Cardiac muscle cell (in vitro differentiated cells and primary cell): ENCODE results near the gene DYNC2LI1. TPM values are rescaled to one million over a fixed set of nuclear protein-coding genes. Genes with fewer than 3 reads are reported as not detected.
A peak's percentile ranks its signal among the peaks of the same experiment; 100 is the strongest.

Experiments
- DNase-seq, 2 donors: peaks; one replicate each; pipeline versions ENCODE4 v3.0.0 to v3.0.0-alpha.2; 2010 to 2017; ENCODE audit warnings: low read depth in 1 of 2, low spot score in 1 of 2
- H3K27ac ChIP-seq: fragments of 200-600 bp; sonication (generic); 2 replicates; pipeline ENCODE4 v1.5.1; 2016
- H3K27me3 ChIP-seq: fragments of 200-600 bp; sonication (generic); 2 replicates; pipeline ENCODE4 v1.6.0; 2016; ENCODE audit warnings: control low read depth
- H3K36me3 ChIP-seq: fragments of 200-600 bp; sonication (generic); 2 replicates; pipeline ENCODE4 v1.5.1; 2016; ENCODE audit warnings: control low read depth
- H3K4me1 ChIP-seq: fragments of 200-600 bp; sonication (generic); 2 replicates; pipeline ENCODE4 v1.8.1; 2017; ENCODE audit warnings: low read depth, mild to moderate bottlenecking, mixed run types
- H3K4me3 ChIP-seq: fragments of 200-600 bp; sonication (generic); 2 replicates; pipeline ENCODE4 v1.5.1; 2016; ENCODE audit warnings: mild to moderate bottlenecking
- H3K9me3 ChIP-seq: fragments of 200-600 bp; sonication (generic); 2 replicates; pipeline ENCODE4 v1.5.1; 2017; ENCODE audit warnings: low read depth, mild to moderate bottlenecking, control low read depth
- CTCF ChIP-seq: IDR thresholded peaks from 2 replicates; pipeline ENCODE4 v1.5.1; 2012; ENCODE audit warnings: low read depth, mild to moderate bottlenecking, low read length
- polyA plus RNA-seq: library from polyadenylated mRNA; unstranded; fragments of >200 nt; fragmentation: Nextera tagmentation; extraction: Ambion mirVana; gene quantifications from 2 replicates; pipeline ENCODE4 v1.2.1, GENCODE V29; 2016
- total RNA-seq: library from RNA; depleted of rRNA; stranded (reverse); fragments of >200 nt; gene quantifications from 2 replicates; pipeline ENCODE4 v1.2.3, GENCODE V29; 2016

The DYNC2LI1 gene
- total and polyA plus RNA-seq, 2 experiments from 2014 or later = 44.7 to 46.2 TPM

DNA sequence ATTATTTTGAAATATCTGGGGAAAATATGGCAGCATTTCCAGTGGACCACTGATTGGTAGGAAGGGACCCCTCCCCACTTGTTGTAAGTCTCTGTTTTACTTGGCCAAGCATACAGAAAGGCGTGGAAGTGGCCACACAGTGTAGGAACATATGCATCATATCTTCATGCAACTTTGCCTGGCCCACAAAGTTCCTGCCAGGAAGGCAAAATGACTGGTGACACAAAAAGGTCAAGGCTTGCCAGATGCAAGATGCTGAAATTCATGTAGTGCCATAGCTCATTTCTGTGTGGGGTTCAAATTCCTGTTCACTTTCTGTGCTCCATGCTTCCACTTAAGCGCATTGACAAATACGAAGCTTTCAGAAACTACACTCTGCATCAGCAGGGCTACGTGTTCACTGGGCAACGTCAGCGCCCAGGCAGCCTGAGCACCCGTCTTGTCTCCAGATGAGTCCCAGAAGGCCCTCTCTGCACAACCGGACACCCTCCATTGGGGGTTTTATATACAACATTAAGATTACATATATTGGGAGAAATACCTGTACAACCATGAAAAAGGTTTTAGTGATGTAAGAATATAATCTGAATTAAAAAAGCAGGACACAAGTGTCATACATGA is 3.6 kb downstream of the DYNC2LI1 start:
- H3K36me3 ChIP-seq = peaks cover 6% of the 10 kb centered on the region
- no peak for DNase-seq
- H3K27me3 ChIP-seq = no peaks in the 10 kb centered on the region
- H3K4me3 ChIP-seq = no peak overlapping the region
- H3K27ac ChIP-seq = no peak overlapping the region
- no peaks in the 10 kb centered on the region for H3K9me3 ChIP-seq
- peaks cover 6% of the 10 kb centered on the region for H3K4me1 ChIP-seq
- no peak for TF ChIP-seq CTCF

DNA sequence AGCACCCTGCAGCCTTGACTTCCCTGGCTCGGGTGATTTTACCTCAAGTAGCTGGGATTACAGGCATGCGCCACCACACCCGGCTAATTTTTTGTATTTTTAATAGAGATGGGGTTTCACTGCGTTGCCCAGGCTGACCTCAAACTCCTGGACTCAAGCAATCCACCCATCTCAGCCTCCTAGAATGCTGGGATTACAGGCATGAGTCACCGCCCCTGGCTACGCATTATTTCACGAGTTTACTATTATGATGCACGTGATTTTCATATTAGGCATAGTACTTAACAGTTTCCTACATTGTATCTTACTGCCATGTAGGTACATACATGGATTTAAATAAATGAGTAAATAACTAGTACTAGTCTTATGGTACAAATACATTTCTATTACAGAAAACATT is 4.4 kb downstream of the DYNC2LI1 start:
- Histone ChIP-seq H3K27me3 (no peaks in the 10 kb centered on the region), H3K9me3 (no peaks in the 10 kb centered on the region), H3K27ac (no peak overlapping the region), H3K4me1 (peaks cover 6% of the 10 kb centered on the region), H3K4me3 (no peak overlapping the region), H3K36me3 (peaks cover 6% of the 10 kb centered on the region)
- TF ChIP-seq CTCF = no peak
- no peak for DNase-seq

DNA sequence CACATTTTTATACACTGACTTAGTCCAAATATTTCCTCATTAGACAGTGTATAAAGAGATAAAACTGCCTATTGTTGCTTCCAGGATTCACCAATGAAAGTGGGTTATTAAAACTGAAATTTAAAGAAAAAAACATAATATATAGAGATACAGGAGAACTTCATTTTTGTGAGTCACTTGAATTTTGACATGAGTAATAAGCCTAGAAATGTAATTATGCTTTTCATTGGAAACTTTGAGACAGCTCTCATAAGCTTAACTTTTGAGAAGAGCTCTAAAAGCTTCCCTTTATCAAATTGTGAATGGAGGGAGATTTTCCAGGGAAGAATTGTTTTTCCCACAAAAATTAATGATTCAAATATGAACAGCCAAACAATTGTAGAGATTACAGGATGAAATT is 14.1 kb downstream of the DYNC2LI1 start:
- Histone ChIP-seq H3K36me3 (peaks cover 23% of the 10 kb centered on the region), H3K4me1 (no peaks in the 10 kb centered on the region), H3K27me3 (no peaks in the 10 kb centered on the region), H3K9me3 (no peaks in the 10 kb centered on the region), H3K27ac (no peak overlapping the region), H3K4me3 (no peak overlapping the region)
- TF ChIP-seq CTCF = no peak
- DNase-seq = no peak

GRCh38 chr2:43788646-43789045 is 14.8 kb downstream of the DYNC2LI1 start:
- H3K4me1 ChIP-seq = no peaks in the 10 kb centered on the region
- H3K36me3 ChIP-seq = peaks cover 21% of the 10 kb centered on the region
- H3K27me3 ChIP-seq = no peaks in the 10 kb centered on the region
- H3K4me3 ChIP-seq = no peak overlapping the region
- H3K9me3 ChIP-seq = no peaks in the 10 kb centered on the region
- no peak for DNase-seq
- no peak for TF ChIP-seq CTCF
- H3K27ac ChIP-seq = no peak overlapping the region

- no peaks in the 10 kb centered on the region for H3K27me3 ChIP-seq
- peaks cover 19% of the 10 kb centered on the region for H3K36me3 ChIP-seq
- TF ChIP-seq CTCF = no peak
- H3K4me1 ChIP-seq = no peaks in the 10 kb centered on the region
- peak in 1 of 2 donors; percentile 43 for DNase-seq
- H3K27ac ChIP-seq = no peak overlapping the region
- no peaks in the 10 kb centered on the region for H3K9me3 ChIP-seq
- H3K4me3 ChIP-seq = no peak overlapping the region
Measured at GRCh38 chr2:43790147-43790546, 16.3 kb downstream of the DYNC2LI1 start.
